GM12872 (cell line): ENCODE measurements around the gene SHPK.

Source experiments
- TF ChIP-seq, protein P1 (sequence below): IDR thresholded peaks from 3 replicates; pipeline ENCODE4 v1.5.1; 2011; ENCODE audit warnings: low read depth, mild to moderate bottlenecking, low read length, moderate library complexity; ENCODE audit not compliant: insufficient read depth

The SHPK gene

DNA sequence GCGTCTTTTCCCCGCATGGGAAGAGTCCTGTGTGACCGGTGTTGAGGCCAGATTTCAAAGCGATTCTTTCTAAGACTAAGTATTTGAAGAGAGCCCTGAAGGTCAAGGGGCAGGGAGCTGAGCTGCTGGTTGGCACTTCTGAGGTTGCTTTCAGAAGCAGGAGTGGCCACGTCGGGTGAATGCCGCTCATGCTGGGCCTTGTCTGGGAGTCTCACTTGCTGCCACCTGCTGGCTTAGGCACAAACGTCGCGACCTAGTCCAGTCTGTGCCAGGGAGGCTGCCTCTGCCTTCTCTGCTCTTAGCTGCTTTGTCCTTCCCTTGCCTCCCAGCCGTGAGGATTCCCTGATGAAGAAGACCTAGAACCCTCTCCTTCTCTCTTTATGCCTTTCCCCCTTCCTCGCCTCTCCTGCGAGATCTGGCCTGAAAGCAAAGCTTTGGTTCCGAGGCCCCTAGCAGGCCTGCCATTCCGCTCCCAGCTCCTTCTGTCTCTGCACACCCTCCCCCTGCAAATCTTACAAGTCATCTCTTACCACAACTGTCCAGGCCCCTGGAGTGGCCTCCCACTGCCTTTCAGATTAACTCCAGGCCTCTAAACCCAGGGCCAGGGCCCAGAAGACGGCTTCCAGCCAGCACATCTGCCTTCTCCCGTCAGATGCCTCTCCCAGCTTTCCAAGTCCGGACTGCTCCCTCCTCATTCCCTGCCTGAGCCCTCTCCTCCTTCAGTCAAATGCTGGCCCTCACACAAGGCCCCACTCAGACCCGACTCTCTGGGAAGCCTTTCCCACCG lies 11.9 kb upstream of the SHPK start:
- TF ChIP-seq, protein P1, sequence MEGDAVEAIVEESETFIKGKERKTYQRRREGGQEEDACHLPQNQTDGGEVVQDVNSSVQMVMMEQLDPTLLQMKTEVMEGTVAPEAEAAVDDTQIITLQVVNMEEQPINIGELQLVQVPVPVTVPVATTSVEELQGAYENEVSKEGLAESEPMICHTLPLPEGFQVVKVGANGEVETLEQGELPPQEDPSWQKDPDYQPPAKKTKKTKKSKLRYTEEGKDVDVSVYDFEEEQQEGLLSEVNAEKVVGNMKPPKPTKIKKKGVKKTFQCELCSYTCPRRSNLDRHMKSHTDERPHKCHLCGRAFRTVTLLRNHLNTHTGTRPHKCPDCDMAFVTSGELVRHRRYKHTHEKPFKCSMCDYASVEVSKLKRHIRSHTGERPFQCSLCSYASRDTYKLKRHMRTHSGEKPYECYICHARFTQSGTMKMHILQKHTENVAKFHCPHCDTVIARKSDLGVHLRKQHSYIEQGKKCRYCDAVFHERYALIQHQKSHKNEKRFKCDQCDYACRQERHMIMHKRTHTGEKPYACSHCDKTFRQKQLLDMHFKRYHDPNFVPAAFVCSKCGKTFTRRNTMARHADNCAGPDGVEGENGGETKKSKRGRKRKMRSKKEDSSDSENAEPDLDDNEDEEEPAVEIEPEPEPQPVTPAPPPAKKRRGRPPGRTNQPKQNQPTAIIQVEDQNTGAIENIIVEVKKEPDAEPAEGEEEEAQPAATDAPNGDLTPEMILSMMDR = peak; percentile 67

DNA sequence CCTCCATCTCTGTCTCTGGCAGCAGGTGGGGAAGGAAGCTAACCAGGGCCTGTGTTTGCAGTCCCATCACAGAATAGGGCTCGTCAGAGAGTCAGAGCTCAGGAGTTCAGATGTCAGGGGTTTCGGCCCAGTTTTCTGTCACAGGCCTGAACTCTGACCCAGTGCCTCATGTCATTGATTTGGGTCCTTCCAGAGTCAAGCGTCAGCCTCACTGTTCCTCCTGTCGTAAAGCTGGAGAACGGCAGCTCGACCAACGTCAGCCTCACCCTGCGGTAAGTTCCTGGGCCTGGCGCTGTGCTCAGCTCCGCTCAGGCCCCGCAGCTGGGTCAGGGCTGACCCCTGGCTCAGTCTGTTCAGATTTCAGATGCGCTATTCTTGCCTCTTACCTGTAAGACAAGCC lies 11.2 kb upstream of the SHPK start:
- TF ChIP-seq, protein P1 = no peak

DNA sequence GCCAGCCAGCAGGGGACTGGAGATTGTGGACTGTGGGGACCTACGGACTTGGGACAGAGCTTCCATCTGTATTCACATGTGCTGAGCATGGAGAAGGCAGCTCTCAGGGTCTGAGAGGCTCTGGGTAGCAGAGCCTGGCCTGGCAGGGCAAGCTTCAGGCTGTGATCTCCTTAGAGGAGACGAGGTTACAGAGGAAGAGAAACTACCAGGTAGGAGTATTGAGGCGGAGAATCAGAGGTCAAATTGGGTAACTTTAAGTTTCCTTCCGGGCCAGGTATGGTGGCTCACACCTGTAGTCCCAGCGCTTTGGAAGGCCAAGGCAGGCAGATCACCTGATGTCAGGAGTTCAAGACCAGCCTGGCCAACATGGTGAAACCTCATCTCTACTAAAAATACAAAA lies 9.3 kb upstream of the SHPK start:
- TF ChIP-seq, protein P1 = no peak

DNA sequence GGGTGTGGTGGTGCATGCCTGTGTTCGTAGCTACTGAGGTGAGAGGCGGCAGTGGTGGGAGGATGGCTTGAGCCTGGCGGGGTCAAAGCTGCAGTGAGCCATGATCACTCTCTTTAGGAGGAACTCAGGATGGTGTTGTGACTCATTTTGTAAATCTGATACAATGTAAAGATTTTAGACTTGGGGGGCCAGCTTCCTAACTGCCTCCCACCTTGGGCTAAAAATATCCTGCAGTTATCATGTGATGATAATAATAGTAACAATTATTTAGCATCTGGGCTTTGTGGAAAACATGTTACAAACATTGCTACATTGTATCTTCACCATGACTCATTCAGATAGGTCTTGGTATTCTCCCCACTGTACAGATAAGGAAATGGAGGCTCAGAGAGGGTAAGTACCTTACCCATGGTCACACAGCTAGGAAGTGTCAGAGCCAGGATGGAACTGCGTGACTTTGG lies 7.9 kb upstream of the SHPK start:
- TF ChIP-seq, protein P1 = no peak

DNA sequence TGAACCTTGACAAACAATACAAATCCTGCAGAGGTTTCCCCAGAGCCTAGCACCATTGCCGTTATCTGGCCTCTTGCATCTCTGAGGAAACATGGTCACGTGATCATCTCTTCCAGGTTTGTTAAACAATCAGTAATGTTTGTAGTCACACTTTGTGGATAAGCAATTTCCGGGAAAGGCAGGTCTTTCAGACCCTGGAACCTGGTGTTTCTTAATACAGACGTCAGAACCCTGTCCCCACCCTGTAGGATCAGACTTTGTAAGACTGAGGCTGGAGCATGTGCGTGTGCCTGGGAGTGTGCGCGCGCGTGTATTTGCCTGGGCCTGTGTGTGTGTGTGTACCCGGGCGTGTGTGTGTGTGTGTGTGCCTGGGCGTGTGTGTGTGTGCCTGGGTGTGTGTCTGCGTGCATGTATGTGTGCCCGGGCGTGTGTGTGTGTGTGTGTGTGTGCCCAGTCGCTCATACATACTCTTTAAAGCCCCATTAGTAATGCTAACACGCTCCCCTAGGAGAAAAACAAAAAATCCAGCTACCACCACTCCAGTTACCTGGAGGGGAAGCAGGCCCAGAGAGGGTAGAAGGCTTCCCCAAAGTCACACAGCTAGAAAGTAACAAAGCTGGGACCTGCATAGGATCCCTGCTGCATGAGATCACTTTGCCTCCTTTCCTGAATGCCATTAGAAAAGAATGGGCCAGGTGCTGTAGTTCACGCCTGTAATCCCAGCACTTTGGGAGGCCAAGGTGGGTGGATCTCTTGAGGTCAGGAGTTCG lies 5.9 kb upstream of the SHPK start:
- TF ChIP-seq, protein P1 = no peak

DNA sequence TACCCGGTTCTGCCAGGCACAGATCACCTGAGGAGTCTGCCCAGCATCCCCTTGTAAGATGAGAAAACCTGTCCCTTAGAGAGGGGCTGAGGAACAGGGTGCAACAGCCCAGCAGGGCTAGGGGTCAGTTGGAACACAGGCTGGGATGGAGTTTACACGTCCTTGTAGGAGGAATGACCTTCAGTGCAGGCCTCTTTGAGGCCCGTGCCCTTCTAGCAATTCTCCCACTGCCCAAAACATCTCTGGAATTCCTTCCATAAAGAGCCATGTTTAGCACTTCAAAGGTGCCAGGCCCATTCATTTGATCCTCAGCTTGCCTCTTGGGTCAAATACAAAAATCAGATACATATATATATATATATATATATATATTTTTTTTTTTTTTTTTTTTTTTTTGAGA lies 5.0 kb upstream of the SHPK start:
- TF ChIP-seq, protein P1 = no peak

DNA sequence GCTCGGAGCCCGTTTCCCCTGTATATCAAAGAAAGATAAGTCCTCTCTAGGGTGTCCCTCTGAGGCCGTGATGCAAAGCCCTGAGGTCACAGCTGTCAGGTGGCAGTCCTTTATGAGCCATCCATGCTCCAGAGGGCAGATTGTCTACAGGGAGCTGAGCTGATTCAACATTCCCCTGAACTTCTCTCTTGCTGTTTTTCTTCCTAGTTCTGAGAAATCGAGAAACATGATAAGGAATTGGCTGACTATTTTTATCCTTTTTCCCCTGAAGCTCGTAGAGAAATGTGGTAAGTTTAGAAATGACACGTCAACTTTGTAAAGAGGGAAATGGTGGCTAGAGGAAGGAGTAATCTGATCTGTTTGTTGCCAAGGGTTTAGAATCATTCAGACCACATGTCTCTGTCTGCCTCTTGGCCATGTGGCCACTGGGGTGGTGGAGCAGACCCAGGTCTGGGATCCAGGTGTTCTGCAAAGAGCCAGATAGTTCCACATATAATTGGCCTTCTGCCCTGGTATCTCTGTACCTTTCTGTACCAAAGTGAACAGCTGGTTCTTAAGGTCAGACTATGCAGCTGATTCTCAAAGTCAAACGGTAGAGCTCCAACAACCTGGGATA lies 4.0 kb upstream of the SHPK start:
- TF ChIP-seq, protein P1 = no peak
